ENCODE results near the gene TSN. TPM values are rescaled to one million over a fixed set of nuclear protein-coding genes. Genes with fewer than 3 reads are reported as not detected.

The TSN gene
- total RNA-seq, 2 donors from 2014 or later = 71.5 to 79.8 TPM

DNA sequence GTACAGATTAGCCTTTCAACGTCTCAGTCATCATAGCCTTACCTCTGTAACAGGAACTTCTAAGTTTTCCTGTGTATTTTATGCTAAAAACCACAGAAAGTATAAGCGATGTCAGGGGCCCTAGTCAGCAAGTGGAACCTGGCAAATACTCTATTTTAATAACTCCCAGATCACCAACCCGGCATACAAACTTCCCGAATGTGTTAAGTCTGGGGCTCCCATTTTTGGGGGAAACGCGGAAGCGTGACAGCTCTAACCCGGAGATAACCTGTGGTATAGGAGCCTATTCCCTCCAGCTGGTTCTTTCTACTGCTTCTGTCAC lies 19.4 kb upstream of the TSN start:
- Mint-ChIP-seq H3K27ac (peak overlapping the region; percentile 97), H3K4me1 (peaks cover 11% of the 10 kb centered on the region), H3K36me3 (ENCODE audit: low read depth) (peaks cover 34% of the 10 kb centered on the region), H3K9me3 (no peaks in the 10 kb centered on the region), H3K4me3 (peak overlapping the region; percentile 100), H3K27me3 (ENCODE audit: insufficient read depth) (no peaks in the 10 kb centered on the region)
- Histone ChIP-seq H3K4me1 (ENCODE audit: control insufficient read depth, insufficient read depth, low read length) (no peaks in the 10 kb centered on the region), H3K9me3 (ENCODE audit: control insufficient read depth, low read length) (no peaks in the 10 kb centered on the region), H3K9ac (ENCODE audit: extremely low read depth, low read length, poor library complexity, severe bottlenecking) (peak overlapping the region; percentile 82), H3K36me3 (ENCODE audit: control insufficient read depth, insufficient read depth, low read length) (peaks cover 35% of the 10 kb centered on the region), H3K27ac (ENCODE audit: low read depth, low read length) (no peak overlapping the region), H3K4me3 (ENCODE audit: low read length) (peak overlapping the region; percentile 94), H3K27me3 (ENCODE audit: control insufficient read depth, insufficient read depth, low read length, poor library complexity, severe bottlenecking) (no peaks in the 10 kb centered on the region)
- no peak for DNase-seq
- TF ChIP-seq CTCF (conservative IDR thresholded peaks at IDR 0.05) = no peak
- 0 to 1% methylated on average over 8 of the region's 8 CpGs for WGBS, 2 experiments (ENCODE audit: insufficient coverage in 1 of 2, insufficient read length in 1 of 2)

- H3K4me1 ChIP-seq (ENCODE audit: control insufficient read depth, insufficient read depth, low read length) = no peaks in the 10 kb centered on the region
- peaks cover 29% of the 10 kb centered on the region for H3K36me3 ChIP-seq (ENCODE audit: control insufficient read depth, insufficient read depth, low read length)
- peak within 1 kb of the TSS; percentile 94 for H3K4me3 ChIP-seq (ENCODE audit: low read length)
- H3K27me3 Mint-ChIP-seq (ENCODE audit: insufficient read depth) = no peaks in the 10 kb centered on the region
- H3K36me3 Mint-ChIP-seq (ENCODE audit: low read depth) = peaks cover 28% of the 10 kb centered on the region
- DNase-seq = peak; percentile 100
- peak within 1 kb of the TSS; percentile 97 for H3K27ac Mint-ChIP-seq
- no peaks in the 10 kb centered on the region for H3K27me3 ChIP-seq (ENCODE audit: control insufficient read depth, insufficient read depth, low read length, poor library complexity, severe bottlenecking)
- H3K9ac ChIP-seq (ENCODE audit: extremely low read depth, low read length, poor library complexity, severe bottlenecking) = peak within 1 kb of the TSS; percentile 82
- WGBS, 2 experiments (ENCODE audit: insufficient coverage in 1 of 2, insufficient read length in 1 of 2) = 0% methylated on average over 20 to 93 of the region's 93 CpGs
- no peaks in the 10 kb centered on the region for H3K9me3 Mint-ChIP-seq
- TF ChIP-seq CTCF (conservative IDR thresholded peaks at IDR 0.05) = no peak
- H3K9me3 ChIP-seq (ENCODE audit: control insufficient read depth, low read length) = no peaks in the 10 kb centered on the region
- H3K4me3 Mint-ChIP-seq = peak within 1 kb of the TSS; percentile 100
- no peak within 1 kb of the TSS for H3K27ac ChIP-seq (ENCODE audit: low read depth, low read length)
- H3K4me1 Mint-ChIP-seq = peaks cover 11% of the 10 kb centered on the region
These were observed 18.8 kb upstream of the TSN start, which contains the start of gene NIFK for GRCh38 chr2:121736462-121737336. Gene NIFK (minus strand): TSS chr2:121736875. CDS start chr2:121736850, 25 bp downstream.

GRCh38 chr2:121740973-121741372 lies 14.5 kb upstream of the TSN start:
- peaks cover 3% of the 10 kb centered on the region for H3K4me1 ChIP-seq (ENCODE audit: control insufficient read depth, insufficient read depth, low read length)
- no peaks in the 10 kb centered on the region for H3K36me3 ChIP-seq (ENCODE audit: control insufficient read depth, insufficient read depth, low read length)
- no peak overlapping the region for H3K4me3 ChIP-seq (ENCODE audit: low read length)
- Mint-ChIP-seq H3K27me3 (ENCODE audit: insufficient read depth) (no peaks in the 10 kb centered on the region), H3K27ac (no peak overlapping the region), H3K4me1 (peaks cover 4% of the 10 kb centered on the region), H3K4me3 (no peak overlapping the region), H3K9me3 (peaks cover 11% of the 10 kb centered on the region), H3K36me3 (ENCODE audit: low read depth) (no peaks in the 10 kb centered on the region)
- WGBS, 2 experiments (ENCODE audit: insufficient coverage in 1 of 2, insufficient read length in 1 of 2) = 90 to 100% methylated on average over 1 to 6 of the region's 6 CpGs
- TF ChIP-seq CTCF (conservative IDR thresholded peaks at IDR 0.05) = no peak
- H3K27ac ChIP-seq (ENCODE audit: low read depth, low read length) = no peak overlapping the region
- no peaks in the 10 kb centered on the region for H3K9me3 ChIP-seq (ENCODE audit: control insufficient read depth, low read length)
- DNase-seq = no peak
- H3K27me3 ChIP-seq (ENCODE audit: control insufficient read depth, insufficient read depth, low read length, poor library complexity, severe bottlenecking) = no peaks in the 10 kb centered on the region
- no peak overlapping the region for H3K9ac ChIP-seq (ENCODE audit: extremely low read depth, low read length, poor library complexity, severe bottlenecking)
